RCC 7860 (cell line): ENCODE results near the gene CLEC4F.
"Not testable (repeated sequence)": the region's sequence is repeated elsewhere in the genome, so short reads cannot be mapped to it uniquely, and the experiment has no call there.

Experiments
- DNase-seq: peaks from one replicate; pipeline ENCODE4 v3.0.0-alpha.2; 2015; ENCODE audit warnings: low spot score
- FAIRE-seq: peaks from 2 replicates; lab custom pipeline; 2012; peaks lifted over from hg19 to GRCh38; lab: Jason Lieb, UNC

The CLEC4F gene

GRCh38 chr2:70826696-70827350 is 6.4 kb upstream of the CLEC4F start:
- FAIRE-seq = no peak
- DNase-seq = no peak

GRCh38 chr2:70823249-70823648 is 2.9 kb upstream of the CLEC4F start:
- FAIRE-seq (no peak), DNase-seq (no peak)

- FAIRE-seq = no peak
- DNase-seq = no peak
Measured at GRCh38 chr2:70822843-70823242, 2.4 kb upstream of the CLEC4F start.

GRCh38 chr2:70817284-70817954 is 3.0 kb downstream of the CLEC4F start:
- FAIRE-seq = no peak
- no peak for DNase-seq

- no peak for FAIRE-seq
- no peak for DNase-seq
Measured at GRCh38 chr2:70816726-70817125, 3.7 kb downstream of the CLEC4F start.

GRCh38 chr2:70808983-70809958 is 11.1 kb downstream of the CLEC4F start:
- FAIRE-seq = no peak
- DNase-seq = no peak

- no peak for FAIRE-seq
Measured at GRCh38 chr2:70807828-70808118, 12.6 kb downstream of the CLEC4F start.

GRCh38 chr2:70807102-70807827 is 13.1 kb downstream of the CLEC4F start:
- FAIRE-seq (no peak), DNase-seq (no peak)

More at GRCh38 chr2:70807828-70808118, 12.6 kb downstream of the CLEC4F start:
- no peak for DNase-seq

- FAIRE-seq (no peak), DNase-seq (no peak)
Measured at GRCh38 chr2:70806620-70807019, 13.8 kb downstream of the CLEC4F start.

GRCh38 chr2:70806013-70806412 is 14.4 kb downstream of the CLEC4F start:
- DNase-seq = no peak
- no peak for FAIRE-seq

GRCh38 chr2:70801607-70802263 is 18.7 kb downstream of the CLEC4F start:
- FAIRE-seq (no peak), DNase-seq (no peak)

- no peak for FAIRE-seq
- DNase-seq = no peak
Measured at GRCh38 chr2:70799706-70800105, 20.7 kb downstream of the CLEC4F start.

GRCh38 chr2:70797996-70798395 is 22.4 kb downstream of the CLEC4F start:
- not testable (repeated sequence) for DNase-seq, FAIRE-seq

- DNase-seq = no peak
- FAIRE-seq = no peak
Measured at GRCh38 chr2:70797506-70797905, 22.9 kb downstream of the CLEC4F start.

GRCh38 chr2:70796262-70796661 is 24.1 kb downstream of the CLEC4F start:
- FAIRE-seq = no peak

GRCh38 chr2:70795164-70795995 is 25.0 kb downstream of the CLEC4F start:
- FAIRE-seq (no peak), DNase-seq (no peak)

More at GRCh38 chr2:70796262-70796661, 24.1 kb downstream of the CLEC4F start:
- DNase-seq = no peak

- DNase-seq (no peak), FAIRE-seq (no peak)
Measured at GRCh38 chr2:70793450-70793849, 26.9 kb downstream of the CLEC4F start.

- DNase-seq (no peak), FAIRE-seq (no peak)
Measured at GRCh38 chr2:70790136-70790828, 30.1 kb downstream of the CLEC4F start, which contains the start of gene FIGLA. Gene FIGLA (minus strand): TSS chr2:70790643. CDS start chr2:70790638, 5 bp downstream.
